ENCODE measurements around the gene NFYA. TPM values are rescaled to one million over a fixed set of nuclear protein-coding genes. Genes with fewer than 3 reads are reported as not detected.

The NFYA gene
- total RNA-seq, 1 experiment from 2014 or later: 31.9 TPM

DNA sequence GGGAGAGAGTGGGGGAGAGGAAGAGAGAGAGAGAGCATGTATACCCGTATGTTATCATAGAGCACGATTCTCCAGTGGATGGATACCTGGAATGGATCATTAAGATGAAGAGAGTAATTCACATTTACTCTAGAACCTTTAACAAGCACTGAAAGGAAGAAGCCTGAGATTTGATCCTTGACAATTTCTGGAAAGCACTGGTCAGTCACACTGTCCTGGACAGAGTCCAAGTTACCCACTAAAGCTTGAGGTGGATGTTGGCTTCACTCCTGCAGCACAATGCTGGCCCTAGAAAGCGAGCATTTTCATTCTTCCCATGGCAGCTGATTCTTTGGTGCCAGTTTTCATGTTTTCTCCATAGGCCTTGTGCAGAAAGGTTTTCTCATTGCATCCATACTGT lies 25.6 kb downstream of the NFYA start:
- Histone ChIP-seq H3K79me2 (ENCODE audit: low read depth) (no peaks in the 10 kb centered on the region), H3K9me3 (ENCODE audit: insufficient read depth, low read depth) (no peaks in the 10 kb centered on the region), H3K4me3 (no peak overlapping the region), H2AFZ (no peak overlapping the region), H3K27me3 (ENCODE audit: insufficient read depth, low read depth) (no peaks in the 10 kb centered on the region), H3F3A (ENCODE audit: insufficient read depth, low read depth) (peaks cover 4% of the 10 kb centered on the region; the same call in 1 of the 2 replicates), H3K27ac (no peak overlapping the region), H4K20me1 (ENCODE audit: insufficient read depth) (peaks cover 10% of the 10 kb centered on the region), H3K36me3 (ENCODE audit: low read depth) (peaks cover 51% of the 10 kb centered on the region), H3K4me1 (replicated peaks; ENCODE audit: insufficient read depth) (no peaks in the 10 kb centered on the region), H3K4me2 (no peak overlapping the region), H3K9me2 (ENCODE audit: insufficient read depth) (no peaks in the 10 kb centered on the region)
- intact Hi-C loops (cut with micrococcal nuclease; ENCODE audit: unreplicated experiment): no loop called here
- CTCF ChIA-PET: no interaction called here
- no peak for TF ChIP-seq EZH2 (IDR thresholded peaks at IDR 0.05; ENCODE audit: low read depth)
- TF ChIP-seq, protein P1, sequence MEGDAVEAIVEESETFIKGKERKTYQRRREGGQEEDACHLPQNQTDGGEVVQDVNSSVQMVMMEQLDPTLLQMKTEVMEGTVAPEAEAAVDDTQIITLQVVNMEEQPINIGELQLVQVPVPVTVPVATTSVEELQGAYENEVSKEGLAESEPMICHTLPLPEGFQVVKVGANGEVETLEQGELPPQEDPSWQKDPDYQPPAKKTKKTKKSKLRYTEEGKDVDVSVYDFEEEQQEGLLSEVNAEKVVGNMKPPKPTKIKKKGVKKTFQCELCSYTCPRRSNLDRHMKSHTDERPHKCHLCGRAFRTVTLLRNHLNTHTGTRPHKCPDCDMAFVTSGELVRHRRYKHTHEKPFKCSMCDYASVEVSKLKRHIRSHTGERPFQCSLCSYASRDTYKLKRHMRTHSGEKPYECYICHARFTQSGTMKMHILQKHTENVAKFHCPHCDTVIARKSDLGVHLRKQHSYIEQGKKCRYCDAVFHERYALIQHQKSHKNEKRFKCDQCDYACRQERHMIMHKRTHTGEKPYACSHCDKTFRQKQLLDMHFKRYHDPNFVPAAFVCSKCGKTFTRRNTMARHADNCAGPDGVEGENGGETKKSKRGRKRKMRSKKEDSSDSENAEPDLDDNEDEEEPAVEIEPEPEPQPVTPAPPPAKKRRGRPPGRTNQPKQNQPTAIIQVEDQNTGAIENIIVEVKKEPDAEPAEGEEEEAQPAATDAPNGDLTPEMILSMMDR (conservative IDR thresholded peaks at IDR 0.05): no peak
- POLR2A ChIA-PET (ENCODE audit: unreplicated experiment): no interaction called here
- DNase-seq: no peak
- no TSS peak for BruUV-seq (replicated peaks)

DNA sequence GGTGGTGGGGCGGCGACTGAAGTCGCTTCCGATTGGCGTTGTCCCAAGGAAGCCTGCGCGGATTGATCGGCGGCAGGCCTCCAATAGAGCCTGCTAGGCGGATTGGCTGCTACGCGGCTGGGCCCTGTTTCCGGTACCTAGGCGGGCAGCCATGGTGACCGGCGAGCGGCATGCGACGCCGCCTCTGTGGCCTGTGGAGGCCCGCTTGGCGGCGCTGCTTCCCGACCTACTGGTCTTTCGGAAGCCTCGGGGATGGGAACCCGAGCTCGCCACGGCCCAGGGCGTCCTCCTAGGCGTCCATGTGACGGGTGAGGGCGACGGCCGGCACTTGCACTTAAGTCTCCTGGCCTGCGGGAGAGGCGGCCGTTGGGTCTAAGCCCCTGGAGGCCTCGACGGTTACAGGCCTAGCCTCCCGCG lies 28.1 kb downstream of the NFYA start:
- peaks cover 29% of the 10 kb centered on the region for H3K36me3 ChIP-seq (ENCODE audit: low read depth)
- TF ChIP-seq EZH2 (IDR thresholded peaks at IDR 0.05; ENCODE audit: low read depth): no peak
- TF ChIP-seq, protein P1 (conservative IDR thresholded peaks at IDR 0.05): no peak
- POLR2A ChIA-PET (ENCODE audit: unreplicated experiment): no interaction called here

DNA sequence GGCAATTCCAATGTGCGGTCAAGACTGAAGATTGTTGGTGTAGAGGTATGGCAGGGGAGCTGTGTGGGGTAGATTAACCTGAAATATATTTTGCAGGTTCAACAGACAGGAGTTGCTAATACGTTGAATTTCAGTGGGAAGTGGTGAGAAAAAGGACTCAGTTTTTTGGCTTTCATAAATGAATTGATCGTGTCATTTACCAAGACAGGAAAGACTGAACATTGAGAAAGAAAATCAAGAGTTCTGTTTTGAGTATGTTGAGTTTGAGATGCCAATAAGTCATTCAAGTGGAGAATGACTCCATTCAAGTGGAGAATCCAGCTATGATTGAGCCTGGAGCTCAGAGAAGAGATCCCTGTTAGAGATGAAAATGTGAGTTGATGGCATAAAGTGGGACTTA lies 31.1 kb downstream of the NFYA start:
- no peaks in the 10 kb centered on the region for H3F3A ChIP-seq (ENCODE audit: insufficient read depth, low read depth)
- H3K36me3 ChIP-seq (ENCODE audit: low read depth): 0 out of 2 replicates have a peak, but pooled peaks cover 2% of the 10 kb centered on the region
- H3K27ac ChIP-seq: no peak overlapping the region
- intact Hi-C loops (cut with micrococcal nuclease; ENCODE audit: unreplicated experiment): no loop called here
- H3K4me1 ChIP-seq (replicated peaks; ENCODE audit: insufficient read depth): no peaks in the 10 kb centered on the region
- BruUV-seq (replicated peaks): no TSS peak
- DNase-seq: no peak
- H3K9me3 ChIP-seq (ENCODE audit: insufficient read depth, low read depth): no peaks in the 10 kb centered on the region
- no peak overlapping the region for H2AFZ ChIP-seq
- H3K79me2 ChIP-seq (ENCODE audit: low read depth): no peaks in the 10 kb centered on the region
- H3K4me3 ChIP-seq: no peak overlapping the region
- no peaks in the 10 kb centered on the region for H3K27me3 ChIP-seq (ENCODE audit: insufficient read depth, low read depth)
- no peak overlapping the region for H3K4me2 ChIP-seq
- H4K20me1 ChIP-seq (ENCODE audit: insufficient read depth): no peaks in the 10 kb centered on the region
- TF ChIP-seq, protein P1 (conservative IDR thresholded peaks at IDR 0.05): no peak
- TF ChIP-seq EZH2 (IDR thresholded peaks at IDR 0.05; ENCODE audit: low read depth): no peak
- ChIA-PET POLR2A (ENCODE audit: unreplicated experiment) (interaction anchor here (0.6 kb wide), 1 partner anchor 22 kb away, joined by 3 read pairs; no protein-coding TSS in a partner anchor), CTCF (no interaction called here)
- H3K9me2 ChIP-seq (ENCODE audit: insufficient read depth): no peaks in the 10 kb centered on the region

More for the DNA sequence above, 28.1 kb downstream of the NFYA start:
- Histone ChIP-seq H3K27ac (no peak overlapping the region), H3K4me1 (replicated peaks; ENCODE audit: insufficient read depth) (no peaks in the 10 kb centered on the region), H3F3A (ENCODE audit: insufficient read depth, low read depth) (peaks cover 4% of the 10 kb centered on the region; the same call in 1 of the 2 replicates), H3K9me3 (ENCODE audit: insufficient read depth, low read depth) (no peaks in the 10 kb centered on the region), H2AFZ (no peak overlapping the region), H3K9me2 (ENCODE audit: insufficient read depth) (no peaks in the 10 kb centered on the region), H3K4me3 (no peak overlapping the region), H3K27me3 (ENCODE audit: insufficient read depth, low read depth) (no peaks in the 10 kb centered on the region), H4K20me1 (ENCODE audit: insufficient read depth) (peaks cover 9% of the 10 kb centered on the region), H3K79me2 (ENCODE audit: low read depth) (no peaks in the 10 kb centered on the region), H3K4me2 (no peak overlapping the region)
- CTCF ChIA-PET: no interaction called here
- BruUV-seq (replicated peaks): no TSS peak
- intact Hi-C loops (cut with micrococcal nuclease; ENCODE audit: unreplicated experiment): no loop called here
- no peak for DNase-seq
